ENCODE measurements around the gene SYNE2. TPM values are rescaled to one million over a fixed set of nuclear protein-coding genes. Genes with fewer than 3 reads are reported as not detected.

Gene SYNE2
- total RNA-seq, 1 experiment from 2014 or later, result 48.5 TPM

DNA sequence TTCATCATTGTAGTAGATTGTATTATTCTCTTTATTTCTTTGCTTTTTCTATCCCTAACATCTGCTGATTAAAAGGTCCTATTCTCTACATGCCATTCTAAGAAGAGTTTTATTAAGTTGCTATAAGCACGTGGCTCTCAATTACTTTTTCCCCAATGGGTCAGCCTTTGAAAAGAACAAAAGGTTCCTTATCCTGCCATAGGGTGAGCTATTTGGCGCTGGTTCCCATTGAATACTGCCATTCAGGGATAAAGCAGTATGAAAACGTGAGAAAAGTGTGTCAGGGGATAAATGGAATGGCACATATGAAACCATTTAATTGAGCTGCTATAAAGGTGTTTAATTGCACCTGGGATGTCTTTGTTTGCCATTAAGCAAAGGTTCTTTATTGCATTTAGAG lies 80.9 kb downstream of the SYNE2 start:
- DNase-seq, result no peak
- CTCF ChIA-PET, result no interaction called here
- Histone ChIP-seq H3K9me3 (no peaks in the 10 kb centered on the region), H3K27me3 (replicated peaks; ENCODE audit: control insufficient read depth, insufficient read depth, low read length) (no peaks in the 10 kb centered on the region), H3K4me1 (no peaks in the 10 kb centered on the region), H3K36me3 (ENCODE audit: control insufficient read depth, insufficient read depth, low read length) (no peaks in the 10 kb centered on the region), H3K4me3 (ENCODE audit: low read depth, low read length) (no peak overlapping the region)
- Mint-ChIP-seq H3K4me3 (ENCODE audit: unreplicated experiment) (no peak overlapping the region), H3K27ac (ENCODE audit: unreplicated experiment) (no peak overlapping the region), H3K4me1 (ENCODE audit: low read depth, unreplicated experiment) (no peaks in the 10 kb centered on the region), H3K27me3 (ENCODE audit: insufficient read depth, unreplicated experiment) (no peaks in the 10 kb centered on the region), H3K9me3 (ENCODE audit: unreplicated experiment) (no peaks in the 10 kb centered on the region), H3K36me3 (ENCODE audit: insufficient read depth, unreplicated experiment) (peaks cover 6% of the 10 kb centered on the region)
- intact Hi-C loops (cut with micrococcal nuclease; ENCODE audit: unreplicated experiment), result no loop called here
- no TSS peak for BruUV-seq (replicated peaks)
- POLR2A ChIA-PET, result no interaction called here
- TF ChIP-seq, protein P1, sequence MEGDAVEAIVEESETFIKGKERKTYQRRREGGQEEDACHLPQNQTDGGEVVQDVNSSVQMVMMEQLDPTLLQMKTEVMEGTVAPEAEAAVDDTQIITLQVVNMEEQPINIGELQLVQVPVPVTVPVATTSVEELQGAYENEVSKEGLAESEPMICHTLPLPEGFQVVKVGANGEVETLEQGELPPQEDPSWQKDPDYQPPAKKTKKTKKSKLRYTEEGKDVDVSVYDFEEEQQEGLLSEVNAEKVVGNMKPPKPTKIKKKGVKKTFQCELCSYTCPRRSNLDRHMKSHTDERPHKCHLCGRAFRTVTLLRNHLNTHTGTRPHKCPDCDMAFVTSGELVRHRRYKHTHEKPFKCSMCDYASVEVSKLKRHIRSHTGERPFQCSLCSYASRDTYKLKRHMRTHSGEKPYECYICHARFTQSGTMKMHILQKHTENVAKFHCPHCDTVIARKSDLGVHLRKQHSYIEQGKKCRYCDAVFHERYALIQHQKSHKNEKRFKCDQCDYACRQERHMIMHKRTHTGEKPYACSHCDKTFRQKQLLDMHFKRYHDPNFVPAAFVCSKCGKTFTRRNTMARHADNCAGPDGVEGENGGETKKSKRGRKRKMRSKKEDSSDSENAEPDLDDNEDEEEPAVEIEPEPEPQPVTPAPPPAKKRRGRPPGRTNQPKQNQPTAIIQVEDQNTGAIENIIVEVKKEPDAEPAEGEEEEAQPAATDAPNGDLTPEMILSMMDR (IDR thresholded peaks at IDR 0.05; ENCODE audit: insufficient read depth in 1 of 2, low read depth in 1 of 2, low read length in 1 of 2, severe bottlenecking in 1 of 2, unreplicated experiment in 1 of 2), result no peak

DNA sequence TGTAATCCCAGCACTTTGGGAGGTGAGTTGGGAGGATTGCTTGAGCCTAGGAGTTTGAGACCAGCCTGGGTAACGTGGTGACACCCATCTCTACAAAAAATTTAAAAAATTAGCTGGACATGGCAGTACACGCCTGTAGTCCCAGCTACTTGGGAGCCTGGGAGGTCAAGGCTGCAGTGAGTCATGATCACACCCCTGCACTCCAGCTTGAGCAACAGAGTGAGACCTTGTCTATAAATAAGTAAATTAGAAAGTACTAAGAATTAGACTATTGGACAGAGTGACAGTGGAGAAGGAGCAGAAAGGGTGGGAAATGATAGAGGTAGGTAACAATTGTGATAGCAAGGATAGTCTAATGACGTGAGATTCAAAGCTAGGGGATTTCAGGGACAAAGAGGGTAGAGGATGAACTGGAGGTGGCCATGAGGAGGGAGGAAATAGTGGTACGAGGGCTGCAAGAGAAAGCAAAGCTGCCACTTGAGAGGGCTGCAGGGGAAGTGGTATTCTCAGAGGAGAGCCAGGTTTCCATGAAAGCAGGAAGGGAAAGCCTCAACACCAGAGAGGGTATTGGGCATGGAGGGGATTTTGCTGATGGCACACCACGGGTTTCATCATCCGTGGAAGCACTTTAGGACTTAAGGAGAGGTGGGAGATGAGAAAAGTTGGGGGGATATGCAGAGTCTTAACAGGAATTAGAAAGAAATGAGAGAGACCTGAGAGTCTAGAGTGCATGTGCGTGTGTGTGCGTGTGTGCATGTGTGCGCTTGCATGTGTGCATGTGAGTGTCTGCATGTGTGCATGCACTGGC lies 85.6 kb downstream of the SYNE2 start:
- H3K36me3 ChIP-seq (ENCODE audit: control insufficient read depth, insufficient read depth, low read length), result no peaks in the 10 kb centered on the region
- no TSS peak for BruUV-seq (replicated peaks)
- Mint-ChIP-seq H3K9me3 (ENCODE audit: unreplicated experiment) (no peaks in the 10 kb centered on the region), H3K27me3 (ENCODE audit: insufficient read depth, unreplicated experiment) (no peaks in the 10 kb centered on the region), H3K4me1 (ENCODE audit: low read depth, unreplicated experiment) (no peaks in the 10 kb centered on the region), H3K27ac (ENCODE audit: unreplicated experiment) (no peak overlapping the region), H3K36me3 (ENCODE audit: insufficient read depth, unreplicated experiment) (peaks cover 9% of the 10 kb centered on the region), H3K4me3 (ENCODE audit: unreplicated experiment) (no peak overlapping the region)
- POLR2A ChIA-PET, result no interaction called here
- TF ChIP-seq, protein P1 (IDR thresholded peaks at IDR 0.05; ENCODE audit: insufficient read depth in 1 of 2, low read depth in 1 of 2, low read length in 1 of 2, severe bottlenecking in 1 of 2, unreplicated experiment in 1 of 2), result no peak
- no peaks in the 10 kb centered on the region for H3K27me3 ChIP-seq (replicated peaks; ENCODE audit: control insufficient read depth, insufficient read depth, low read length)
- H3K9me3 ChIP-seq, result no peaks in the 10 kb centered on the region
- intact Hi-C loops (cut with micrococcal nuclease; ENCODE audit: unreplicated experiment), result no loop called here
- H3K4me1 ChIP-seq, result no peaks in the 10 kb centered on the region
- CTCF ChIA-PET, result no interaction called here
- DNase-seq, result no peak
- no peak overlapping the region for H3K4me3 ChIP-seq (ENCODE audit: low read depth, low read length)

DNA sequence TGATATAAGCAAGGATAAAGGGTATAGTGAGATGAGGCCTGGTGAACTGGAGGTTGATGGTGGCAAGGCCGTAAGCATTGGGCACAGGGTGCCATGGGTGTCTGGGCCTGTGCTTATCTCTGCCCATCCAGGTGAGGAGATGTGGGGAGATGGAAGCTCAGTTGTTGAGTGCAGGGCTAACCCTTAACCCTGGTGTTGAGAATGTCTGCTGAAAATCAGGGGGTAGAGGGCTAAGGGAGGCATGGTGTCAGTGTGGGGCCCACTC lies 86.1 kb downstream of the SYNE2 start:
- ChIA-PET CTCF (no interaction called here), POLR2A (no interaction called here)
- H3K36me3 Mint-ChIP-seq (ENCODE audit: insufficient read depth, unreplicated experiment), result peaks cover 9% of the 10 kb centered on the region
- TF ChIP-seq, protein P1 (IDR thresholded peaks at IDR 0.05; ENCODE audit: insufficient read depth in 1 of 2, low read depth in 1 of 2, low read length in 1 of 2, severe bottlenecking in 1 of 2, unreplicated experiment in 1 of 2), result no peak
- Histone ChIP-seq H3K4me1 (no peaks in the 10 kb centered on the region), H3K9me3 (no peaks in the 10 kb centered on the region), H3K27me3 (replicated peaks; ENCODE audit: control insufficient read depth, insufficient read depth, low read length) (no peaks in the 10 kb centered on the region), H3K4me3 (ENCODE audit: low read depth, low read length) (no peak overlapping the region), H3K36me3 (ENCODE audit: control insufficient read depth, insufficient read depth, low read length) (no peaks in the 10 kb centered on the region)
- no peak for DNase-seq
- H3K4me3 Mint-ChIP-seq (ENCODE audit: unreplicated experiment), result no peak overlapping the region
- H3K4me1 Mint-ChIP-seq (ENCODE audit: low read depth, unreplicated experiment), result no peaks in the 10 kb centered on the region
- intact Hi-C loops (cut with micrococcal nuclease; ENCODE audit: unreplicated experiment), result no loop called here
- H3K27me3 Mint-ChIP-seq (ENCODE audit: insufficient read depth, unreplicated experiment), result no peaks in the 10 kb centered on the region
- no peaks in the 10 kb centered on the region for H3K9me3 Mint-ChIP-seq (ENCODE audit: unreplicated experiment)
- H3K27ac Mint-ChIP-seq (ENCODE audit: unreplicated experiment), result no peak overlapping the region
- no TSS peak for BruUV-seq (replicated peaks)

All from Caco-2 (cell line).